Kidney (tissue), 14 donors: ENCODE measurements around the gene PLXNC1. TPM values are rescaled to one million over a fixed set of nuclear protein-coding genes. Genes with fewer than 3 reads are reported as not detected.

Source experiments
- DNase-seq, 5 donors: peaks; one replicate each; pipeline ENCODE4 v3.0.0-alpha.2; 2013 to 2020
- FAIRE-seq: peaks from 2 replicates; lab custom pipeline; 2012; peaks lifted over from hg19 to GRCh38; lab: Jason Lieb, UNC
- H3K27ac ChIP-seq, 2 donors: one replicate each; pipeline ENCODE4 v1.7.0; 2013; ENCODE audit warnings: low read depth in 2 of 2, low read length in 2 of 2, inconsistent platforms in 1 of 2
- H3K27me3 ChIP-seq: one replicate; pipeline ENCODE4 v1.7.1; 2013; ENCODE audit warnings: low read length, inconsistent platforms; ENCODE audit not compliant: control insufficient read depth, insufficient read depth
- H3K36me3 ChIP-seq, 3 donors: one replicate each; pipeline versions ENCODE4 v1.7.0 to v1.7.1; 2013; ENCODE audit warnings: low read length in 3 of 3, control low read depth in 1 of 3, inconsistent platforms in 1 of 3; ENCODE audit not compliant: insufficient read depth in 3 of 3, control insufficient read depth in 2 of 3
- H3K4me1 ChIP-seq, 3 donors: one replicate each; pipeline versions ENCODE4 v1.7.0 to v1.7.1; 2013; ENCODE audit warnings: low read length in 3 of 3, inconsistent platforms in 1 of 3, low read depth in 1 of 3; ENCODE audit not compliant: control insufficient read depth in 2 of 3, insufficient read depth in 2 of 3
- H3K4me3 ChIP-seq, 3 donors: one replicate each; pipeline versions ENCODE4 v1.7.0 to v1.8.1; 2013; ENCODE audit warnings: low read length in 3 of 3, control low read depth in 1 of 3, inconsistent platforms in 1 of 3
- H3K9ac ChIP-seq, 3 donors: one replicate each; pipeline versions ENCODE4 v1.7.0 to v1.7.1; 2013; ENCODE audit warnings: low read length in 3 of 3, control low read depth in 1 of 3, inconsistent platforms in 1 of 3
- H3K9me3 ChIP-seq, 3 donors: one replicate each; pipeline versions ENCODE4 v1.7.0 to v1.7.1; 2013; ENCODE audit warnings: low read length in 3 of 3, control low read depth in 1 of 3, inconsistent platforms in 1 of 3; ENCODE audit not compliant: control insufficient read depth in 2 of 3, insufficient read depth in 1 of 3
- CTCF ChIP-seq: IDR thresholded peaks from 3 replicates; pipeline ENCODE4 v1.5.1; 2012; ENCODE audit warnings: mild to moderate bottlenecking, moderate library complexity, borderline replicate concordance; ENCODE audit not compliant: insufficient read depth; ENCODE audit errors: extremely low read depth
- intact Hi-C: fragments of 100-400 bp; cut with DNase I; formaldehyde crosslinking; loops from one replicate; pipeline ENCODE4 v1.11.1; 2022
- polyA plus RNA-seq: library from polyadenylated mRNA; stranded (reverse); fragments of 350-450 nt; fragmentation: Illumina TruSeq; extraction: RNeasy Lipid Tissue Mini Kit (QIAGEN cat#74804); gene quantifications from one replicate; pipeline ENCODE4 v1.2.3, GENCODE V29; 2014; ENCODE audit warnings: low read depth, low replicate concordance; ENCODE audit not compliant: insufficient read depth
- total RNA-seq: library from RNA; stranded (reverse); fragmentation: NEBNext Ultra II Directional; extraction: Animal tissue kit (Norgen Biotek cat#: 25700); gene quantifications from one replicate; pipeline ENCODE4 v1.2.1, GENCODE V29; 2021
- donor health status: control.
- donor health status: control.
- donor health status: control.
- donor health status: control.
- donor health status: control.
- donor health status: DM: yes; HTN: yes; CAD: no.
- donor health status: Normal renal cell carcinoma (clear cell type).

The PLXNC1 gene
- total and polyA plus RNA-seq, 2 donors from 2014 or later, result 1.8 to 11.6 TPM

GRCh38 chr12:94172973-94173372 lies 24.6 kb downstream of the PLXNC1 start:
- no peak overlapping the region for H3K9ac ChIP-seq

GRCh38 chr12:94173660-94174265 lies 25.4 kb downstream of the PLXNC1 start:
- peaks cover 0 to 10% (median 0%) of the 10 kb centered on the region in 3 donors for H3K9me3 ChIP-seq
- no peak for TF ChIP-seq CTCF
- H3K9ac ChIP-seq, result no peak overlapping the region
- no peak overlapping the region for H3K27ac ChIP-seq
- H3K27me3 ChIP-seq, result no peaks in the 10 kb centered on the region
- H3K4me1 ChIP-seq, result no peaks in the 10 kb centered on the region
- no peaks in the 10 kb centered on the region for H3K36me3 ChIP-seq
- H3K4me3 ChIP-seq, result no peak overlapping the region
- DNase-seq, result no peak
- intact Hi-C loops, result no loop called here
- FAIRE-seq, result no peak

More at GRCh38 chr12:94172973-94173372, 24.6 kb downstream of the PLXNC1 start:
- Histone ChIP-seq H3K27ac (no peak overlapping the region), H3K27me3 (no peaks in the 10 kb centered on the region), H3K4me1 (no peaks in the 10 kb centered on the region), H3K36me3 (no peaks in the 10 kb centered on the region), H3K9me3 (peaks cover 0 to 5% (median 0%) of the 10 kb centered on the region in 3 donors), H3K4me3 (no peak overlapping the region)
- intact Hi-C loops, result no loop called here
- FAIRE-seq (no peak), DNase-seq (no peak)
- no peak for TF ChIP-seq CTCF

GRCh38 chr12:94174576-94174975 lies 26.2 kb downstream of the PLXNC1 start:
- no peak for TF ChIP-seq CTCF
- Histone ChIP-seq H3K4me1 (no peaks in the 10 kb centered on the region), H3K9me3 (peaks cover 0 to 10% (median 0%) of the 10 kb centered on the region in 3 donors), H3K9ac (no peak overlapping the region), H3K36me3 (no peaks in the 10 kb centered on the region), H3K27ac (no peak overlapping the region), H3K4me3 (no peak overlapping the region), H3K27me3 (no peaks in the 10 kb centered on the region)
- intact Hi-C loops, result no loop called here
- FAIRE-seq (no peak), DNase-seq (no peak)
